Dedifferentiated amniotic fluid mesenchymal stem cell (primary cell): Measurements from ENCODE around the gene AFG1L.
A peak's percentile ranks its signal among the peaks of the same experiment; 100 is the strongest.
"Not testable (repeated sequence)": the region's sequence is repeated elsewhere in the genome, so short reads cannot be mapped to it uniquely, and the experiment has no call there.

Source experiments
- DNase-seq: peaks from one replicate; pipeline ENCODE4 v3.0.0-alpha.2; 2016; ENCODE audit errors: extremely low spot score

AFG1L gene

GRCh38 chr6:108556866-108557493 is 262.1 kb downstream of the AFG1L start:
- peak; percentile 58 for DNase-seq

- DNase-seq = peak; percentile 51
Measured at GRCh38 chr6:108557494-108558371, 262.9 kb downstream of the AFG1L start.

GRCh38 chr6:108558372-108559096 is 263.7 kb downstream of the AFG1L start:
- DNase-seq = peak; percentile 99

DNA sequence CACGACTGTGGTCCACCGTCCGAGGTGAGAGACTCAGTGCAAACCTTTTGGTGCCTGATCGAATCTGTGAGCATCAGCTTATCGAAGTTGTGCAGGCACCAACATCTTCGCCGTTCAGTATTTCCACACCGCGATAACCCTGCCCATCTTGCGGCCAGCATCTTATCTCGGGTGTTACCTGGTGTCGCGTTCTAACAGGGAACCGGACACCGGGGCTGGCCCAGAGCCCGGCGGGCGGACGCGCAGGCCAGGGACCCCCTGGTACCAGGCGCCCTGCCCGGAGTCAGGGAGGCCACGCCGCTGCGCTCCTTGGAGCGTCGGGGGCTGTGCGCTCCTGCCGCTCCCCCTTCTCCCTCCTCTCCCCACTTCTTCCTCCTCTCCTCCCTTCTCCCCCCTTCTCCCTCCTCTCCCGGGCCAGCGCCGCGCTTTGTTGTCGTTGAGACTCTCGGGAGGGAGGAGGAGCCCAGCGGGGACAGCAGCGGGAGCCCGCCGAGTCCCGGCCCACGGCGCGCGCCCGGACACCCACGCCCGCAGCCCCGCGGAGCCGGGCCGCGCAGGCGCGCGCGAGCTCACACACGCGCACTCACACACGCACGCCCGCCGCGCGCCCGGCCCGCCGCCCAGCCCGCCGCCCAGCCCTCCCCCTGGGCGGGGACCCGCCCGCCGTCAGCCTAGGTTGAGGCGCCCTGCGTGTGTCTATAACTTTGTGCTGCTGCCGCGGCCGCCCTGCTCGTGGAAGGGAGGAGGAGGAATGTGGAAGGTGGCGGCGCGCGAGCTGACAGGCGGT is 264.4 kb downstream of the AFG1L start:
- peak; percentile 88 for DNase-seq

DNA sequence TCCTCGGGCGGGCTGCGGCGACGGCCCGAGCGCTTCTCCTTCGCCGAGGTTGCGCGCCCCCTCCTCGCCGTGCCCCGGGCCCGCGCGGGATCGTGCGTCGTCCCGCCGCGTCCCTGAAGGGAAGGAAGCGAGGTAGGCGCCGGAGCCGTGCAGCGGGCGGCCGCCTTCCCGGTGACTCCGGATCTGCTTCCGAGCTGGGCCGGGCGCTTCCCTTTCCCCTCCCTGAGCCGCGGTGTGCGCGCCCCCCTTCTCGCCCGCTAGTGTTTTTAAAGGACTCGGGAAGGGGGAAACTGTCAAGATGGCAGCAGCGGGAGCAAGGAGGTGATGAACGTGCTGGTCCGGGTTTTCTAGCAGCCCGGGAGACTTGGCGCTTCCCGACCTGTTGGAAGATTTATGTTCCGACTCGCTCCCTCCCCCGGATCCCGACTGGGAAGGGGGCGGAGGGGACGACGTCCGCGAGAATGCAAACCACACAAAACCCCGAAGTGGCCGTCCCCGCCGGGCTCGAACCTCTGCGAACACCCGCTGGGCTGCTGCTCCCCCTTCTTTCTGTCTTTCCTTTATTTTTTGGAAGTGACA is 265.1 kb downstream of the AFG1L start:
- peak; percentile 49 for DNase-seq

- DNase-seq = peak; percentile 58
Measured at GRCh38 chr6:108560463-108561308, 265.8 kb downstream of the AFG1L start, which contains the start of gene FOXO3. TSS of gene FOXO3 (plus strand) at chr6:108560917. CDS start at chr6:108561209, 292 bp downstream.

GRCh38 chr6:108561309-108561647 is 266.4 kb downstream of the AFG1L start:
- DNase-seq = not testable (repeated sequence)

- no peak for DNase-seq
Measured at GRCh38 chr6:108561742-108562502, 267.1 kb downstream of the AFG1L start.

GRCh38 chr6:108562503-108562993 is 267.7 kb downstream of the AFG1L start:
- DNase-seq = peak; percentile 39

DNA sequence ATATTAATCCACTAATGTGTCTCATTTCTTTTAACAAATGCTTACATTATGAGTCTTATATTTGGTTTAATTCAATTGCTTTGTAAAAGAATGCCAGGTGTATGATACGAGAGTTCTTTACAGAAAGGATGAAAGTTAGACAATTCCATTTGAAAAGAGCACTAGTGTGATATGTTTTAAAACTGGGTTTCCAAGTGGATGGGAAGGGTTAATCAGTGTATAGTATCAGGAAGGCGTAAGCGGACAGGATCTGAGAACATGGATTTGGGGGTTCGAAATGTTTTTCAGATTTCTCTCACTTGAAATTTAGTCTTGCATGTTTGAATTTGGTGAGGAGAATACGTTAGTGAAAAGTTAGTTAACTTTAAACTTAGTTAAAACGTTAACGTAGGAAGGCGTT is 268.4 kb downstream of the AFG1L start:
- DNase-seq = no peak

GRCh38 chr6:108564178-108564577 is 269.3 kb downstream of the AFG1L start:
- DNase-seq = peak; percentile 88

GRCh38 chr6:108565091-108565766 is 270.4 kb downstream of the AFG1L start:
- DNase-seq = no peak

- no peak for DNase-seq
Measured at GRCh38 chr6:108565893-108566292, 271.0 kb downstream of the AFG1L start.

GRCh38 chr6:108566406-108566805 is 271.6 kb downstream of the AFG1L start:
- no peak for DNase-seq

GRCh38 chr6:108568101-108568500 is 273.2 kb downstream of the AFG1L start:
- DNase-seq = no peak

GRCh38 chr6:108568551-108569305 is 273.9 kb downstream of the AFG1L start:
- no peak for DNase-seq

DNA sequence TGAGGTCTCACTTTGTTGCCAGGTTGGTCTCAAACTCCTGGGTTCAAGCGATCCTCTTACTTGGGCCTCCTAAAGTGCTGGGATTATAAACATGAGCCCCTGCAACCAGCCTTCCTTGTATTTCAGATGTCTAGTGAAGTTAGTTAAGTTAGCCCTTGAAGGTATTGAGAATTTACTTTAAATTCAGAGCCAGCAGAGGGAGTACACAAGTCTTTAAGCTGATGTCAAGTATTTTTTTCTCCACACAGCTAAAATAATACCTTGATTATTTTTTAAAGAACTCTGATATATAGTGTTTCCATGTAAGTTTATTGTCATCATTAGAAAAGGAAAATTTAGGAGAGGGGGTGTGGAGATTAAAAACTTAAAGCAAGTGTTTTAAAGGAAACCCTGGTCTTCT is 275.7 kb downstream of the AFG1L start:
- no peak for DNase-seq
